ENCODE measurements around the gene CCL2.

- TF ChIP-seq CTCF (IDR thresholded peaks at IDR 0.05) (no peak), POLR2A (IDR thresholded peaks at IDR 0.05) (no peak)
These were observed 35.7 kb upstream of the CCL2 start for GRCh38 chr17:34219405-34219804.

Data from Peyer's patch (tissue), 4 donors.